LNCaP clone FGC (cell line): Measurements from ENCODE around the gene SMG6.

Experiments
- DNase-seq: peaks from one replicate; pipeline ENCODE4 v3.0.0-alpha.2; 2011; ENCODE audit warnings: low read depth
- H3K4me3 ChIP-seq: 2 replicates; pipeline ENCODE4 v1.5.1; 2011; ENCODE audit warnings: mild to moderate bottlenecking, low read depth, low read length, control low read depth
- CTCF ChIP-seq: IDR thresholded peaks from 2 replicates; pipeline ENCODE4 v1.5.1; 2012; ENCODE audit warnings: mild to moderate bottlenecking; ENCODE audit not compliant: control insufficient read depth, insufficient read depth; ENCODE audit errors: extremely low read depth

SMG6 gene

GRCh38 chr17:2084036-2084765 lies 219.4 kb downstream of the SMG6 start:
- no peak overlapping the region for H3K4me3 ChIP-seq
- TF ChIP-seq CTCF = no peak
- no peak for DNase-seq

GRCh38 chr17:2083613-2084035 lies 220.0 kb downstream of the SMG6 start:
- no peak for DNase-seq
- TF ChIP-seq CTCF = no peak
- H3K4me3 ChIP-seq = no peak overlapping the region

- no peak overlapping the region for H3K4me3 ChIP-seq
- DNase-seq = no peak
- no peak for TF ChIP-seq CTCF
Measured at GRCh38 chr17:2082003-2082781, 221.4 kb downstream of the SMG6 start.

- TF ChIP-seq CTCF = no peak
- no peak overlapping the region for H3K4me3 ChIP-seq
- no peak for DNase-seq
Measured at GRCh38 chr17:2081564-2081963, 222.0 kb downstream of the SMG6 start.

GRCh38 chr17:2077040-2077439 lies 226.5 kb downstream of the SMG6 start:
- TF ChIP-seq CTCF = no peak
- no peak for DNase-seq
- no peak overlapping the region for H3K4me3 ChIP-seq

- H3K4me3 ChIP-seq = no peak overlapping the region
- DNase-seq = no peak
- TF ChIP-seq CTCF = no peak
Measured at GRCh38 chr17:2076087-2076984, 227.2 kb downstream of the SMG6 start.
